Uterus (tissue), 2 donors: ENCODE results near the gene CLTB.

ENCODE experiments used
- CTCF ChIP-seq, 4 experiments: fragments of 200-600 bp in 2 of 4; fragments of 450-650 bp in 2 of 4; sonication (generic) in 2 of 4; IDR thresholded peaks; one replicate each; pipeline ENCODE4 v1.5.1; 2016 to 2019; ENCODE audit warnings: antibody characterized with exemption in 4 of 4, mild to moderate bottlenecking in 2 of 4, moderate library complexity in 1 of 4
- POLR2A ChIP-seq, 2 donors: fragments of 450-650 bp; IDR thresholded peaks; one replicate each; pipeline ENCODE4 v1.6.1; 2016; ENCODE audit warnings: antibody characterized with exemption in 2 of 2, mild to moderate bottlenecking in 1 of 2, moderate library complexity in 1 of 2

GRCh38 chr5:176447591-176447977 lies 31.2 kb upstream of the CLTB start:
- TF ChIP-seq CTCF (IDR thresholded peaks at IDR 0.05) (no peak), POLR2A (IDR thresholded peaks at IDR 0.05) (no peak)
